ENCODE measurements around the gene SH3GLB2.

The SH3GLB2 gene

DNA sequence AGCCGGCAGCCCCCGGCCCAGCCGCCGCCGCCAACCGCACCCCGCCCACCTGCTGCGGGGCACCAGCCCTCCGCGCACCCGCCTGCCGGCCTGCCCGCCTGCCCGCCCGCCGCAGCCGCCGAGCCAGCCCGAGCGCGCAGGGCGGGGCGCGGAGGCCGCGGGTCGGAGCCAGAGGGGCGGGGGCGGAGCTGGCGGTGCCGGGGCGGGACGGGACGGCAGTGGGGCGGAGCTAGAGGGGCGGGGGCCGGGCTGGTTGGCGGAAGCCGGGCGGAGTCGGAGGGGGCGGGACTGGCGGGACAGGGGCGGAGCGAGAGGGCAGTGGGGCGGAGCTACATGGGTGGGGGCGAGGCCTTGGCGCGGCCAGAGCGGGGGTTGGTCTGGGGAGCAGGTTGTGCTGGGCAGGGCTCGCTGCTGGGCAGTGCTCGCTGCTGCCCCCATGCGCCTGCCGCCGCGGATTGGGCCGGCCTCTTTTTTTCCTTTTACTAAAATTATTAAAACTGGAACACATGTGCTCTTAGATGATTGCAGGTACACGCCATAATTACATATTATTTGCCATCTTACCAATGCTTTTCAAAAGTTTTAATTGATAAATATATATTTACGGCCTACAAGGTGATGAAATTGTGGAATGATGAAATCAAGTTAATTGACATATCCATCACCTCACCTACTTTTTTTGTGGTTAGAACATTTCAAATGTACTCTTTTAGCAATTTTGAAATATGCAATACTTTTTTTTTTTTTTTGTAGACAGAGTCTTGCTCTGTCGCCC, at the start of gene SH3GLB2:
Gene SH3GLB2 (minus strand): TSS at position 140 of the 775 bp plus-strand sequence. CDS start 177 bp downstream, outside the sequence.
- DNase-seq (ENCODE audit: low read depth in 2 of 2), result peak; percentile 87 to 92

GRCh38 chr9:129077236-129077635, 49.1 kb upstream of the SH3GLB2 start:
- no peak for DNase-seq (ENCODE audit: low read depth in 2 of 2)

- DNase-seq (ENCODE audit: low read depth in 2 of 2), result no peak
Observed at GRCh38 chr9:129076640-129077037, 48.5 kb upstream of the SH3GLB2 start.

- no peak for DNase-seq (ENCODE audit: low read depth in 2 of 2)
Observed at GRCh38 chr9:129075996-129076639, 48.0 kb upstream of the SH3GLB2 start.

- DNase-seq (ENCODE audit: low read depth in 2 of 2), result no peak
Observed at GRCh38 chr9:129074106-129074505, 46.0 kb upstream of the SH3GLB2 start.

GRCh38 chr9:129073404-129073803, 45.3 kb upstream of the SH3GLB2 start:
- DNase-seq (ENCODE audit: low read depth in 2 of 2), result no peak

DNA sequence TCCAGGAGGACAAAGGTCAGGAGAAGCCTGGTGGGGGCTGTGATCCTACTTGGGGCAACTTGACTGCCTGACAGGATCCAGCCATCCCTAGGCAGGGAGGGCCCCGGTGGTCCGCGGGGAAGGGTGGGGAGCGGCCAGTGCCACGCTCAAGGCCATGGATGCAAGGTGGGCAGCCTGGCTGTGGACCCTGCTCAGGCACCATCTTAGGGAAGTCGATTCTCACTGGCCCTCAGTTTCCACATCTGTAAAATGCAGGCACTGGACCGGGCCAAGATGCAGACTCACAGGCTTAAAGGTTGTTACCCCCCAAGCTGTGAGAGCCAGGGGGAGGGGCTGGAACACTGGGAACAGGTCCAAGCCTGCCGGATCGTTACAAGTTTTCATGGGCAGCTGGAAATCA, 44.0 kb upstream of the SH3GLB2 start:
- DNase-seq (ENCODE audit: low read depth in 2 of 2), result no peak

- no peak for DNase-seq (ENCODE audit: low read depth in 2 of 2)
Observed at GRCh38 chr9:129071526-129072126, 43.5 kb upstream of the SH3GLB2 start.

GRCh38 chr9:129070696-129071525, 42.8 kb upstream of the SH3GLB2 start:
- DNase-seq (ENCODE audit: low read depth in 2 of 2), result no peak

DNA sequence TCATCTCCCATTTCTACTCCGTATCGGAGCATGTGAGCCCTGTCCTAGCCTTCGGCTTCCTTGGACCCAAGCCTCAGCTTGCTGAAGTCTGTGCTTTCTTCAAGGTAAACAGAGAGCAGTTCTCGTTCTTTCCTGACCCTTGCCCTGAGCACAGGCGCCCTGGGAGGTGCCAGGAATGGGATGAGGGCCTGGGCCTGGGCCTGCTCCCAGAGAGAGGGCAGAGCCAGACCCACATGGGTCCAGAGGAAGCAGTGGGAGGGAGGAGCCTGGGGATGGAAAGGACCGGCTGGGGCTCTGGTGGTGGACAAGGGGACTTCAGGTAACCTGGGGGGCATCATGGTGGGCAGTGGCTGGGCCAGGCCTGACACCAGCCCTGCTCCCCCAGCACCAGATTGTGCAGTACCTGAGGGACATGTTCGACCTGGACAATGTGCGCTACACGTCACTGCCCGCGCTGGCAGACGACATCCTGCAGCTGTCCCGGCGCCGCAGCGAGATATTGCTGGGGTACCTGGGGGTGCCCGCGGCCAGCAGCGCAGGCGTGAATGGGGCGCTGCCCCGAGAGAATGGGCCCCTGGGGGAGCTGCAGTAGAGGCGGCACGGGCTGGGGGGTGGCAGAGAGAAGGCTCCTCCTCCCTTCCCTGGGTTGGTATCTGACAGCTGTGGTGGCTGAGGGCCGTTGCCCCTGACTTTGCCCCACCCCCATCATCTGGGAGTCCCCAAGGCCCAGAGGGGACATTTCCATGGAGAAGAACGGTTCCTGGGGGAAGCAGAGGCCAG, 41.9 kb upstream of the SH3GLB2 start:
- DNase-seq (ENCODE audit: low read depth in 2 of 2), result no peak

- peak; percentile 28 to 34 for DNase-seq (ENCODE audit: low read depth in 2 of 2)
Observed at GRCh38 chr9:129068990-129069861, 41.1 kb upstream of the SH3GLB2 start.

GRCh38 chr9:129068110-129068509, 40.0 kb upstream of the SH3GLB2 start:
- no peak for DNase-seq (ENCODE audit: low read depth in 2 of 2)

DNA sequence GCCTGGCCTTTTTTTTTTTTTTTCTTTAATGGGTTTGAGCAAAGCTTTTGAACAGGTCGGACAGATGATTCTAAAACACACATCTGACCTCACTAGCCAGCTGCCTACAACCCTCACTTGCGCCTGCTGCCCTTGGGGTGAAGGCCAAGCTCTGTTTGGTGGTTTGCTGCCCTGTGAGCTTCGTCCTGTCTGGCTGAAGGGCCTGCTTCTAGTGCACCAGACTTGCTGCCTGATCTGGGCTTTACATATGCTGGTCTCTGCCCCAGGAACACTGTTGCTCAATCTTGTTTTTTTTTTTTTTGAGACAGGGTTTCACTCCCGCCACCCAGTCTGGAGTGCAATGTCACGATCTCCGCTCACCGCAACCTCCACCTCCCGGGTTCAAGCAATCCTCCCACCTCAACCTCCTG, 36.4 kb upstream of the SH3GLB2 start:
- DNase-seq (ENCODE audit: low read depth in 2 of 2), result no peak

DNA sequence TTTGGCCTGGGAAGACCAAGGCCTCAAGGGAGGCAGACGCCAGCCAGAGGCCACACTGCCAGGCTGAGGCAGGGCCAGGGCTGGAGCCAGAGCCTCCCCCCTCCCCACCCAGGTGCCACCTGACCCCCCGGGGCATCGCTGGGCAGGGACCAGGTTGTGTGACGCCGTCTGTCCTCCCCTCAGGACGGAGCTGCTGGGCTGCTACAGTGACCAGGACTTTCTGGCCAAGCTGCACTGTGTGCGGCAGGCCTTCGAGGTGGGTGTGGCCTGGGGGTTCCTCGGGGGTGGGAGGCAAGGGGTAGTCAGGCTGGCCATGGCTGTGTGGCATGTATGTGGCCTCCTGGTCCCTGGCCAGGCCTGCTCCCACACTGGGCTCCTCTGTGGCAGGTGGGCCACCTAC, 34.9 kb upstream of the SH3GLB2 start:
- DNase-seq (ENCODE audit: low read depth in 2 of 2), result no peak

DNA sequence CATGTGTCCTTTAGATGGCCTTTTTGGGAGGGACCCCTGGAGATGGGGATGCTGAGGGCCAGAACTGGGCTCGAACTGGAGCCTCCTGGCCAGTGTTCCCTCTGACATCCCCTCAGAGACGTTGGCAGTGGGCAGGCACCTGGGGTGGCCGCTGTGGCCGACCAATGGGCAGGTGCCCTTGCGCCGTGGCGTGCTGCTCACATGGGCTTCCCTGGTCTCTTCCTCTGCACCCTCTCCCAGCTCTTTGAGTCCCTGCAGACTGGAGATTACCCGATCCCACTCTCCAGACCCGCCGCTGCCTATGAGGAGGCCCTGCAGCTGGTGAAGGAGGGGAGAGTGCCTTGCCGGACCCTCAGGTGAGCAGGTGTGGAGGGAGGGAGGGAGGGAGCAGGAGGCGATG, 32.9 kb upstream of the SH3GLB2 start:
- DNase-seq (ENCODE audit: low read depth in 2 of 2), result no peak

DNA sequence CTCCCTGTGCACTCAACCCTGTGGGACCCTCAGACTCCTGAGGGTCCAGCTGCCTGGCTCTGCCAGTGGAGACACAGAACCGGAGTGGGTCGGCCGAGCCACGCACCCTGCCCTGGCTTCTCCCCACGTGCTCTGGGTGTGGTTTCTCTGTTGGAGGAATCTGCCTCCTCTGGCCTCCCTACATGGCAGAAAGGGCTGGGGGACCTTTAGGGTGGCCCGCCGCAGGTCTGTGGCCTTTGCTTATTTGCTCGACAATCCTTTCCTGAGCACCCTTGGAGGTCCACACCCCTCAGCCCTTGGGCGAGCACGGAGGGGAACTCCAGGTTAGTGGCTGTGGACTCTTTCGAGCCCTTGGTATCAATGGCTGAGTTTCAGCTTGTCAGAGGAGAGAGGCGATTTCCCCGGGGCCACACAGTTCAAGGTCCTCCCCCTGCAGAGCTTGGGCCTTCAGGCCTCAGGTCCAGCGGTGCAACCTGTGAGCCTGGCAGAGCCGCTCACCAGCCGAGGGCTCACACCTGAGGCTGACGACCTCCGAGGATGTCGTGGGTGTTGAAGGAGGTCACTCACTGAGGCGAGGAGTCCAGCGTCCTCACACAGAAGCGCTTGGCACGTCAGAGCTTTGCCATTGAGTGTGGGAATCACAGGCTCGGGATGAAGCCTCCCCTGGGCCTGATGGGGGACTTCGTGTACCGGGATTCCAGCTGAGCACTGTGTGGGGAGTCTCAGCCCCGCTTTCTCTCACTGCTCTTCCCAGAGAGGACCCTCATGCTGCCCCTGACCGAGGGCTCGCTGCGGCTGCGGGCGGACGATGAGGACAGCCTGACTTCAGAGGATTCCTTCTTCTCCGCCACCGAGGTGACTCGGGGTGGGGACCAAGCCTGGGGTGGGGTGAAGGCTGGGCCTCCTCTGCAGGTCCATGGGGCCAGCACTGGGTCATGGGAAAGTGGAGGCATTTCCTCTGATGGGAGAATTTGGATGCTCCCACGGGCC, 32.0 kb upstream of the SH3GLB2 start:
- no peak for DNase-seq (ENCODE audit: low read depth in 2 of 2)

DNA sequence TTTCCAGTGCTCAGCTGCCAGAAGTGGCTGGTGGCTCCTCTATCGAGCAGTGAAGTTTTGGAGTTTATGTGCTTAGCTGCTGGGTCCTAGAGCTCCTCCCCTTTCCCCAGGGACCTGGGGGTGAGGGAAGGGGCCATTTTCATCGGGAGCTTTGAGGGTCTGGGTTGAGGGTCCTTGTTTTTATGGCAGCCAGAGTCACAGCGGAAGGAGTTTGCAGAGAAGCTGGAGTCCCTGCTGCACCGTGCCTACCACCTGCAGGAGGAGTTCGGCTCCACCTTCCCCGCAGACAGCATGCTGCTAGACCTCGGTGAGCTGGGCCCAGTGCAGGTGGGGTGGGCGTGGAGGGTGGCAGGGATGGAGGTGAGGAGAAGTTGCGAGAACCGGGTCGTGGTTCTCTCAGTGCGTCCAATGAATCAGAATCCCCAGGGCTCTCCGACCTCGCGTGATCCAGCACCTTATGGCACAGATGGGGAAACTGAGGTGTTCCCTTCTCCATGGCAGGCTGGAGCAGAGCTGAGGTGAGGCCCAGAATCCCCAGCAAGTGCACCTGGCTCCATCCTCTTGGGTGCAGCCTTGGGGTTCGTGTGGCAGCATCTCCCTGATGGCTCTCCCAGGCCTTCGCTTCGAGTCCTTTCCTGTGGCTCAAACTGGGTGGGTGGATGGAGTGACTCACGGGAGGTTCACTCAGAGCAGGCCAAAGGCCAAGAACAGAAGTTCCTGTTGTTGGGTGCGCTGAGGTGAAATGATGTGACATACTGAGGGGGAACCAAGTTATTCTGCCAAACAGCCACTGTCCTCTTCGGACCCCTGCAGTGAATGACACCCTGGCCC, 31.0 kb upstream of the SH3GLB2 start:
- DNase-seq (ENCODE audit: low read depth in 2 of 2), result no peak
